AG04450 (cell line): ENCODE results near the gene WDR83. TPM values are rescaled to one million over a fixed set of nuclear protein-coding genes. Genes with fewer than 3 reads are reported as not detected.

ENCODE experiments used
- CTCF ChIA-PET: fragments of 300-600, 350-600 bp; formaldehyde crosslinking; extraction: SDS; loops from one replicate; lab custom pipeline; 2022; ENCODE audit warnings: antibody characterized with exemption, inconsistent platforms; lab: Charles Lee
- POLR2A ChIA-PET: fragments of 350-600 bp; formaldehyde crosslinking; extraction: SDS; loops from one replicate; lab custom pipeline; 2021; ENCODE audit warnings: antibody characterized with exemption, inconsistent platforms; lab: Yijun Ruan, JAX
- DNase-seq: peaks from one replicate; pipeline ENCODE4 v3.0.0-alpha.2; 2011; ENCODE audit warnings: low read depth, low spot score
- H3K27ac ChIP-seq: one replicate; pipeline ENCODE4 v1.5.1; 2012; ENCODE audit warnings: low read depth, low read length, control low read depth
- H3K27me3 ChIP-seq: one replicate; pipeline ENCODE4 v1.6.0; 2012; ENCODE audit warnings: low read length; ENCODE audit not compliant: control insufficient read depth, insufficient read depth
- H3K4me3 ChIP-seq: 2 replicates; pipeline ENCODE4 v1.5.1; 2011; ENCODE audit warnings: mild to moderate bottlenecking, low read depth, low read length, control low read depth
- H3K9me3 ChIP-seq: 2 replicates; pipeline ENCODE4 v1.5.1; 2012; ENCODE audit warnings: low read length; ENCODE audit not compliant: control insufficient read depth, insufficient read depth
- CTCF ChIP-seq: IDR thresholded peaks from 2 replicates; pipeline ENCODE4 v1.5.1; 2011; ENCODE audit warnings: low read depth, low read length, control low read depth, inconsistent platforms
- polyA plus RNA-seq: library from polyadenylated mRNA; depleted of rRNA; stranded (reverse); fragments of >200 nt; gene quantifications from 2 replicates; pipeline ENCODE4 v1.2.3, GENCODE V29; 2011

Gene WDR83
- polyA plus RNA-seq, 1 experiment = 5.3 TPM

GRCh38 chr19:12647047-12647446 is 19.6 kb upstream of the WDR83 start:
- TF ChIP-seq CTCF = no peak
- H3K27ac ChIP-seq = no peak overlapping the region
- no peak for DNase-seq
- ChIA-PET CTCF (interaction anchor here (1.0 kb wide), 1 partner anchor 26 kb away, joined by 3 read pairs; no protein-coding TSS in a partner anchor), POLR2A (interaction anchor here (0.6 kb wide), 1 partner anchor 13 kb away, joined by 5 read pairs; no protein-coding TSS in a partner anchor)
- H3K9me3 ChIP-seq = peaks cover 23% of the 10 kb centered on the region
- no peaks in the 10 kb centered on the region for H3K27me3 ChIP-seq
- no peak overlapping the region for H3K4me3 ChIP-seq

- Histone ChIP-seq H3K4me3 (no peak overlapping the region), H3K27ac (no peak overlapping the region), H3K9me3 (peaks cover 18% of the 10 kb centered on the region), H3K27me3 (no peaks in the 10 kb centered on the region)
- TF ChIP-seq CTCF = no peak
- CTCF ChIA-PET = interaction anchor here (0.7 to 1.0 kb wide), 2 partner anchors 25 kb away, joined by 3 to 4 read pairs; no protein-coding TSS in a partner anchor
- POLR2A ChIA-PET = interaction anchor here (0.5 to 0.6 kb wide), 2 partner anchors 13 to 49 kb away, joined by 5 to 6 read pairs; partner anchors contain the start of gene FBXW9
- no peak for DNase-seq
Measured at GRCh38 chr19:12647490-12648071, 19.0 kb upstream of the WDR83 start.

DNA sequence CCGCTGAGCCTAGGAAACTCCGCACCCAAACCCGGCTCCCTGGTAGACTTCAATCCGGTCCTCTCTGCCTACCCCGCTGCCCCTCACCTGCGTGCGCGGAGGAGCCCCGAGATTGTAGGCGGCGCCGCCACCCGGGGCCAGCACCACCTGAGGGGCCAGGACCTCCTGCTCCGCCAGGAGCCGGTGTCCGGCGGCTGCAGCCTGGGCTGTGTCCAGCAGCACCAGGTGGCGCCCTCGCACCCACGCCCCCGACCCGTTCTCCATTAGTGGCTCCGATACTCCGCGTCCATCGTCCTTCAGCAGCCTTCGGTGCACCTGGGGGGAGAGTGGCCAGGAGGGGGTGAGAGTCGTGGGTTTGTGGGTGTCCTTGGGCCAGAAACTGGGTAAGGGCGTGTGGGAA is 18.5 kb upstream of the WDR83 start:
- no peak overlapping the region for H3K27ac ChIP-seq
- DNase-seq = no peak
- H3K27me3 ChIP-seq = no peaks in the 10 kb centered on the region
- POLR2A ChIA-PET = interaction anchor here (0.5 kb wide), 1 partner anchor 49 kb away, joined by 6 read pairs; the partner anchor contains the start of gene FBXW9
- peaks cover 14% of the 10 kb centered on the region for H3K9me3 ChIP-seq
- CTCF ChIA-PET = interaction anchor here (0.7 to 1.2 kb wide), 2 partner anchors 8 to 25 kb away, joined by 4 read pairs; no protein-coding TSS in a partner anchor
- H3K4me3 ChIP-seq = no peak overlapping the region
- TF ChIP-seq CTCF = no peak; the same call in 1 of the 2 replicates

GRCh38 chr19:12649941-12650340 is 16.7 kb upstream of the WDR83 start:
- DNase-seq = no peak
- ChIA-PET CTCF (interaction anchor here (0.6 to 1.4 kb wide), 2 partner anchors 10 to 22 kb away, joined by 3 to 4 read pairs; no protein-coding TSS in a partner anchor), POLR2A (interaction anchor here (0.5 to 0.7 kb wide), 3 partner anchors 28 to 278 kb away, joined by 3 to 7 read pairs (median 5); no protein-coding TSS in a partner anchor)
- no peak overlapping the region for H3K27ac ChIP-seq
- H3K9me3 ChIP-seq = peaks cover 14% of the 10 kb centered on the region
- no peaks in the 10 kb centered on the region for H3K27me3 ChIP-seq
- TF ChIP-seq CTCF = no peak
- H3K4me3 ChIP-seq = no peak overlapping the region

GRCh38 chr19:12652219-12652618 is 14.4 kb upstream of the WDR83 start:
- no peak for TF ChIP-seq CTCF
- Histone ChIP-seq H3K27ac (no peak overlapping the region), H3K4me3 (no peak overlapping the region), H3K27me3 (no peaks in the 10 kb centered on the region), H3K9me3 (peaks cover 15% of the 10 kb centered on the region)
- no peak for DNase-seq
- CTCF ChIA-PET = no interaction called here
- POLR2A ChIA-PET = no interaction called here
